ENCODE measurements around the gene LUC7L3.
"Not testable (repeated sequence)": the region's sequence is repeated elsewhere in the genome, so short reads cannot be mapped to it uniquely, and the experiment has no call there.

Gene LUC7L3

DNA sequence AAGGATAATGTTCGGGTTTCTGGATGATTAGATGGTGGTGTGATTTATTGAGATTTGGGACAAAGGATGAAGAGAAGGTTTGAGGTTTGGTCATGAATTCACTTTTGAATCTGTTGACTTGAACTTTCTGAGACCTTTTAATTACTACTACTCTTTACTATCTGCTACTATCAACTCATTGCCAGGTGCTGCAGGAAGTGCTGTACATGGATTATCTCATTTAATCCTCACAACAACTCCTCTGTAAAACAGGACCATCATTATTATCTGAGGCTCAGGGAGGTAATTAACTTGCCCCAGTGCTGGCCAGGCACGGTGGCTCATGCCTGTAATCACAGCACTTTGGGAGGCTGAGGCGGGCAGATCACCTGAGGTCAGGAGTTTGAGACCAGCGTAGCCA, 8.8 kb upstream of the LUC7L3 start:
- no peak for FAIRE-seq

DNA sequence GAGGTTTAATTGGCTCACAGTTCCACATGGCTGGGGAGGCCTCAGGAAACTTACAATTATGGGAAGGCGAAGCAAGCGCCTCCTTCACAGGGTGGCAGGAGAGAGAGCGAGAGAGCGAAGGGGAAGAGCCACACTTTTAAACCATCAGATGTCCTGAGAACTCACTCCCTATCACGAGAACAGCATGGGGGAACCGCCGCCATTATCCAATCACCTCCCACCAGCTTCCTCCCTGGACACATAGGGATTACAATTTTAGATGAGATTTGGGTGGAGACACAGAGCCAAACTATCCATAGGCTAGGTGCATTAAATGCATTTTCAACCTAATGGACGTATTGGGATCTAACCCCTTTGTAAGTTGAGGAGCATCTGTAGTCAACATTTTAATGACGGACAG, 6.8 kb upstream of the LUC7L3 start:
- FAIRE-seq = no peak

DNA sequence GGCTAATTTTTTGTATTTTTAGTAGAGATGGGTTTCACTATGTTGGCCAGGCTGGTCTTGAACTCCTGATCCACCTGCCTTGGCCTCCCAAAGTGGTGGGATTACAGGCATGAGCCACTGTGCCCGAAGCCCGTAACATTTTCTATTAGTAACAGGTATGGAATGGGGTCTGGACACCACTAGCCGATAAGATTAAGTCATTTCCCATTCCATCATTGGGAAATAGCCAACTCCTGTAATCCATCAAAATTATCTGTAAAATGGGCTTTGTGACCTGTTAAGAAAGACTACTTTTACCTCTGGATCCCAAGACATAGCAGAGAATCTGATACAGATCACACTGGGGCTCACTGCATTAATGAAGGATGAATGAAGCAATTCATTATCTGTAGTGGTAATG, 3.9 kb upstream of the LUC7L3 start:
- FAIRE-seq = no peak

DNA sequence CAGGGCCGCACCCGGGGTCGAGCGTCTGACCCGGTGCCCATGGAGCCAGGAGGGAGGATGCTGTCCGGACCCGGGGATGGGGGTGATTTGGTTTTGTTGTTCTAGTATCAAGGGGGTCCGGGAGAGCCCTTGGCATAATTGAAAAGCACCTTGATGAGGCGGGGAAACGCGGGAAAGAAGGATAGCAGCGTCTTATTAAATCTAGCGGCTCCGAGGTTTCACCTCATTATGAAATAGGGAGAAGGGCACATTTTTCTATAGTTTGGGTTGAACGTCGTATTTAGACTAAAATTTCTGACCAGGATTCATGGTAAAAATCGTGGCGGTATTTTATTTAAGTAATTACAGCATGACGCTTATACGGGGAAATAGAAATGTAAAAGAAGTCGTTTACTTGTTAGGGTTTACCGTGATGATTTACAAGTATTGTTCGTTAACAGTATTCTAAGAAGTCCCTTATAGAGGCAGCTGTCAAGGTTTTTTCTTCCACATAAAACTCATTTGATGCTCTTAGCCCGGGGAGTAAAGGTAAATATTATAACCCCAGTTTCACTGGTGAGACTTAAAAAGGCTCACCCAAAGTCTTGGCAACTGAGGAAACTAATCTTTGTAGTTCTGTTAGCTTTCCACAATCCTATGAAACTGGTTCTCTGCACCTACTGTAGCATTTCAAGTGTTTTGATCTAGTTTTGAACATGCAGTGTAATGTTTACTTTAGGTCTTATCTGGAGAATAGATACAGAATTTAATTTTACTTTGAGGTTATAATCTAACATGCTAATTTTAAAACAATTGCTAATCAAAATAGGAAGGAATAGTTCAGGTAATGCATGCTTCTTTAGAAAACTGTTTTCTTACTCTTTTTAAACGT, 756 bp downstream of the LUC7L3 start:
- FAIRE-seq = no peak

DNA sequence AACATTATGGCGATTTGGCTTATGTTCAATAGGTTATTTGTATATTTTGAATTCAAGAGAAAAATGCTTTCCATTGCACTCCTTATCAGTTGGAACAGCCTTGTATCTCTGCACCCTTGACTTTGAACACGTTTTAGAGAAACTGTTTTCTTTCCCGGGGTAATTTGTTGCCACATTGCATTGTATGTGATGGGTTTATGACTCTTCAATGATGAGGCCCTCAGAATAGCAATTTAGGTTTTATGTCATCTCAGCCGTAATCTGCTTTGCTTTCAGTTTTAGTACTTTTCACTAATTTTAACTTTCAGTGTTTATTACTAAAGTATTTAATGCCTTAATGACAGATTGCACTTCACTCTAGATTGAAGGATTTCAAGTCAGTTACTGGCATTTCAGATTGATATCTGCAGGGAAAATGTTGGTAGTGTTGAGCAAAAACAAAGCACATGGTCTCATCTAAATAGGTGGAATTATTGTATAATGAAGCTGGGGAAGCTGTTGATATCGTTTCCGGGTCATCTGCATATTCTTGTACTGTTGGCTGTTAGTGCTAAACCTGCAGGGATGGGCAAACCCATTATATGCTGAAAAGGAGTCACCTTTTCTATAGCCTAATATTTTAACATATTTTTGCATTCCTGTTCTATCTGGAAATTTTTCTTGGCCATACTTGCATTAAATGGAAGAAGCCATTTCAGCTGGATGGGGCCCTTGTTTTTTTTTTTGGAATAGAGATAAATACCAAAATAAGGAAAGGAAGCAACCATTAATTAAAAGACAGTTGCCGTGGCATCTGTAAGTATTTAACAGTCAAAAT, 2.0 kb downstream of the LUC7L3 start:
- no peak for FAIRE-seq

DNA sequence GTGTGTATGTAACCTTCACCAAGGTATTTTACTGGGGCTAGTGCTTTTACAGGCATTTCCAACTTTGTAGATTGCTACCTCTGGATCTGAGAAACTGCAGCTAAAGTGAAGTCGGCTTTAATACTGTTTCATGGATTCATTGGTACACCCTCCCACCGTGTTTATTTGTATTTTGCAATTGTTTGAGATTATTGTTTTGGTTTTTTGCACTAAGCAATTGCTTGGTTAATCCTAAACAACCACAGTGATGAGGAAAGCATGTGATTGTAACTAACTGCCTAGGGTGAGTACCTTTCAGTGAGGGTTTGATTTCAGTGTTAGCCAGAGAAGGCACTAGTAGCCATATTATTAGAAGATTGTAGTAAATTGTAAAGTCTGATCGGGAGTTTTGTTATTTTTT, 3.3 kb downstream of the LUC7L3 start:
- no peak for FAIRE-seq

DNA sequence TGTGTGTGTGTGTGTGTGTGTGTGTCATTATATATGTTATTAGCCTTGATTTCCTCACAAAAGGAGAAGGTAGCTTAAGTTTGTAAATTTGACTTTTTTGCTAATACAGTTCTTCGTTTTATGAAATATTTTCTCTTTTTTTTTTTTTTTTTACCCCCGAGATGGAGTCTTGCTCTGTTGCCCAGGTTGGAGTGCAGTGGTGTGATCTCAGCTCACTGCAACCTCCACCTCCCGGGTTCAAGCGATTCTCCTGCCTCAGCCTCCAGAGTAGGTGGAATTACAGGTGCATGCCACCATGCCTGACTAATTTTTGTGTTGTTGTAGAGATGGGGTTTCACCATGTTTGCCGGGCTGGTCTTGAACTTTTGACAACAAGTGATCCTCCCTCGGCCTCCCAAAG, 5.2 kb downstream of the LUC7L3 start:
- not testable (repeated sequence) for FAIRE-seq

DNA sequence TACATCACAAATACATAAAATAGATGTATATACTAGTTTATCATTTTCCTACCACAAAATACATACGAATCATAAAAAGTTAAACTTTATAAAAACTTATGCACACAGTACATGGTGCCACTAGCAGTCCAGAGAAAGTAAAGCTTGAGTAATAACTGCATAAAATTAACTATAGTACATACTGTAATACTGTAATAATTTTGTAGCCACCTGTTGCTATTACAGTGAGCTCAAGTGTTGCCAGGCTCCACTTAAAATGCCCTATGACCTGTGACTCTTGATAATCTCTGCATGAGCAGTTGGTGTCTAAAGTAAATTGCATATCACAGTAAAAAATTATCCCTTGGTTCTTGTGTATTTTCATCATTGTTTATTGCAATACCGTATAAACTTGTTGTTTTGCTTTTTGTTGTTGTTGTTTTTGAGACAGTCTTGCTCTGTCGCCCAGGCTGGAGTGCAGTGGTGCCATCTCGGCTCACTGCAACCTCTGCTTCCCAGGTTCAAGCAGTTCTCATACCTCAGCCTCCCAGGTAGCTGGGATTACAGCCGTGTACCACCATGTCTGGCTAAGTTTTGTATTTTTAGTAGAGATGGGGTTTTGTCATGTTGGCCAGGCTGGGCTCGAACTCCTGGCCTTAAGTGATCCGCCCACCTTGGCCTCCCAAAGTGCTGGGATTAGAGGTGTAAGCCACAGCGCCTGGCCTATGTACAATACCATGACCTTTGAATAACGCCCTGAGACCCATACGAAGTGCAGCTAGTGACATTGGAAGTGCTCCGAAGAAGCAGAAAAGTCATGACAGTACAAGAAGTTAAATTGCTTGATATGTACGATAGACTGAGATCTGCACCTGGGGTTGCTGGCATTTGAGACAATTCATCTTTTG, 6.6 kb downstream of the LUC7L3 start:
- no peak for FAIRE-seq

DNA sequence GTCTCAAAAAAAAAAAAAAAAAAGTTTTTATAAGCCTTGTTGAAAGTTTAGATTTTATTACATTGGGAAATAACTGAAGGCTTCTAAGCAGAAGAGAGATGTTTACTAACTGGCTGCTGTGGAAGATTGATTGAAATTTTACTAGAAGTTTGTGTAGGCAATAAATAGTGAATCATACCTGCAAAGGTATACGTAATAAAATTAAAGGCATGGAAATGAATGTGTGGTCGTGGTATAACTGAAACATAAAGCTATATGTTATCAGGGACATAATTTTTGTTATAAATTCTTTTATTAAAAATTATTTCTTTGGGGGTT, 8.7 kb downstream of the LUC7L3 start:
- no peak for FAIRE-seq

DNA sequence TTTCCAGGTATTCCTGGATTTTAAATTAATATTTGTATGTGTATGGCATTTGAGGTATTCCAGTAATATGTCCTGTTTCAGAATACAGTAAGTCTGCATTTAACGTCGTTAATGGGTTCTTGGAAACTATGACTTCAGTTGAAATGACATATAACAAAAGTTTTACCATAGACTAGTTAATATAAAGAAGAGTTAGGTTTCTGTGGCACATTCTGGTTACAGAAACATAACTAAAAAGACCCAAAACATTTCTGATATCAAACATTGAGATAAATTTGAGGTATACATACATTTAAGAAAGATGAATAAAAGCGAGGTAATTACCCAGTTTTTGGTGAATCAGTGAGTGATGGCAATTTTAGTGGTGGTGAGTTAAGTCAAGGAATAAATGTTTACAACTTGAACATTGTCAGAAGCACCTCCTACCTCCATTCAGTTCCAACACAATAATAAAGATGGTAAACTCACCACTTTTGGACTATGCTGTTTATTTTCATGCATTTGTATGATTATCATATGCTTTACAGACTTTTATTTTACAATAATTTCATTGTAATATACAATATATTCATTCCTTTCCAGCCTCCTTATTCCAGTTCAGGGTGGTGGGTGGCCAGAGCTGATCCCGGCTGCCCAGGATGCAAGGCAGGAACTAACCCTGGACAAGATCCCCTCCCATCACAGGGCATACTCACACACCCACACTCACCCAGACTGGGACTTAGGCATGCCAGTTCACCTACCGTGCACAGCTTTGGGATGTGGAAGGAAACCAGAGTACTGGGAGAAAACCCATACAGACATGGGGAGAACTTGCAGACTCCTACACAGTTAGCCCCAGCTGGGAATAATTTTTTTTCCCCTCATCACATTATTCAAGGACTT, 9.7 kb downstream of the LUC7L3 start:
- FAIRE-seq = no peak

DNA sequence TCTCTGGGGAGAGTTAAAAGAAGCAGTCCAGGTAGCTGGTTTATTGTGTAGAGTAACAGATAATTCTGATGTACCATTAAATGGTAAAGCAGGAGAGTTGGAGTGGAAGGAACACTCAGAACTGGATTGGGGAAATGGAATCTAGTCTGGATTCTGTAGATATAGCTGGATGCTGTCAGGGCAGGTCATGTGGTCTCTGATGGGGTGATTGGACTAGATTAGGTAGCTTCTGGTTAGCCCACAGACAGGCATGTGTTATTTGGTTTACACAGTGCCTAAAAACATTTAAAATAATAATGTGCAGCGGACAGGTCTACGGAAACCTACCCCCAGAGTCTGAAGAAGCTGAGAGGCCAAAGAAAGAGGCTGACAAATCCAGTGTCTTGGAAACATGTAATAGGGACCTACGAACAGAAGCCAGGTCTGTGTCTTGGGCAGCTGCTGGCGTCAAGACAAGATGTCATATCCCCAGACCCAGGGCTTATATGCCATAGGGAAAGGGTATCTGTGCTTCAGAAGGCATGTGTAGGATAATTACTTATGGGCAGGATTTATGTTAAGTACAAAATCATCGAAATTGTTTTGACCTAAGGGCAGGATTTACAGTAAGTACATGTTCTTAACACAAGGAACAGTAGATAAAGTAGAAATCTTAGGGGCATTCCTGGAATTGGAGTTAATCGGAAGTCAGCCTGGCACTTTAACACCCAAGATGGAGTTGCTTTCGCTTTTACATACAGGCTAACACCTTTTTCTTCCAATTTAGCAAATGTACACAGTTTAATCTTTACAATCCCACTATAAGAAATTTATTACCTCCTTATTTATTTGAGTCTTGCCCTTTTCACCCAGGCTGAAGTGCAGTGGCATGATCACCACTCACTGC, 12.4 kb downstream of the LUC7L3 start:
- no peak for FAIRE-seq

DNA sequence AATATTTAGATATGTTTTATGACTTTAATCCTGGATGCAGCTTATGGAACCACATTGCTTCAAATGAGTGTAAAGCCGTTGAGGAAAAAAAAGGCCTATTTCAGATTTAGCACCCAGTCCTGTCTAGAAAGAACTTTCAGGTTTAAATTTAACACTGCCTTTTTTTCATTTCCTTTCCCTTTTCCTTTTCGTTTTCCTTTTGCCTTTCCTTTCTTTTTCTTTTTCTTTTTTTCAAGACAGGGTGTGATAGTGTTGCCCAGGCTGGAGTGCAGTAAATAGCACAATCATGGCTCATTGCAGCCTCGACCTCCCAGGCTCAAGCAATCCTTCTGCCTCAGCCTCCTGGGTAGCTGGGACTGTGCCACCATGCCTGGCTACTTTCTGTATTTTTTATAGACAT, 15.9 kb downstream of the LUC7L3 start:
- FAIRE-seq = no peak

DNA sequence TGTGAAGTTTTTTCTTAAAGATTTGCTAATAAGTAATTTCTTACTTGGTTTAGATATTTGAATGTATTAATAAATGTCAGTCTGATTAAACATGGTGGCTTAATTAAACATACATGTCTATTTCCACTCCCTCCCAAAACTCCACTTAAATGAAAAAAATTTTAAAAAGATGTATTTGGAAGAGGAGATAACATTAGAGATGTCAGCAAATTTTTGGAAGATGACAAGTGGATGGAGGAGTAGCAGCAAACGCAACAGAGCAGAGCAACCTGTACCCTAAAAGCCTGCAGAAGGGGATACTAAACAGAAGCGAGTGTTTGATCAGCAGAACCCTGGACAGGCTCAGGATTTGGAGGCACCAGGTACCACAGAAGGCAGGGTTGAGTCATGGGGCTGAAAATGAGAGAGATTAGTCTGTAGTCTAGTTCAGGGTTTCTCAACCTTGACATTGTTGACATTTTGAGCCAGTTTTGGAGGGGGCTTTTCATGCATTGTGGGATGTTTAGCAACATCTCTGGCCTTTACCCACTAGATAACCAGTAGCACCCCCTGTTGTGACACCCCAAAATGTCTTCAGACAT, 17.8 kb downstream of the LUC7L3 start:
- no peak for FAIRE-seq

DNA sequence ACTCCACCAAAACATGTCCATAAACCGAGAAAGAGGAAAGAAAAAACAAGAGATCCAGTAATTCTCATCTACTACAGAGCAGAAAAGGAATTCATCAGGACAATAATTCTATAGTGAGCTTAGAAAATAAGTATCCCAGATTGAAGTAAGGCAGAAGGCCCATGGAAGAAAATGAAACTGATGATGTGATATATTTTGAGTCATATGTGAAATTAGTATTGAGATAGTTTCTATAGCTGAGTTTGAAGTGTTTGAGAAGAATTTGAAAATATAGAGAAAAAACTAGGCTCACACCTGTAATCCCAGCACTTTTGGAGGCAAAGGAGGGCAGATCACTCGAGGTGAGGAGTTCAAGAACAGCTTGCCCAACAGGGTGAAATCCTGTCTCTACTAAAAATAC, 19.7 kb downstream of the LUC7L3 start:
- FAIRE-seq = no peak

DNA sequence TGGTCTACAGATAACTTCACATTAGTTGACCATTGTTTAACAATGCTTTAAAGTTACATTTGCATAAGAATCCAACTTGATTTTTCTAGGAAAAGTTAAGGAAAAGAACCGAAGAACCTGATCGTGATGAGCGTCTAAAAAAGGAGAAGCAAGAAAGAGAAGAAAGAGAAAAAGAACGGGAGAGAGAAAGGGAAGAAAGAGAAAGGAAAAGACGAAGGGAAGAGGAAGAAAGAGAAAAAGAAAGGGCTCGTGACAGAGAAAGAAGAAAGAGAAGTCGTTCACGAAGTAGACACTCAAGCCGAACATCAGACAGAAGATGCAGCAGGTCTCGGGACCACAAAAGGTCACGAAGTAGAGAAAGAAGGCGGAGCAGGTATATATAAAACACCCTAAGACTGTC, 26.2 kb downstream of the LUC7L3 start:
- no peak for FAIRE-seq

DNA sequence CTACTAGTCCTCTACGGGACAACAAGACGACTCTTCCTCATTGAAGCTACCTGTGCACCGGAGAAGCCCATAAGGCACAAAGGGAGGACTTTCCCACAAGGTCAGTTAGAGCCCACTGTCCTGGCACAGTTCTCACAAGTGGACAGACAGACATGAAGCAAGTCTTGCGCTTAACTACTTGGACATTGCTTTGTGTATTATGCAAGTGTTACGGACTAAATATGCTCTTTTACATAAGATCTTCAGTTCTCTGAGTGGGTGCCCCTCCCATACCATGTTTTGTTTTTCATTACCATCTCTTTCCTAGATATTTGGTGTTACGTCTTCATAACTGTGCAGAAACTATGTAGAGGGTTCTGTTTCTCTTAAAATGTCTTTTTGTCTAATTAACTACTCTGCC, 29.8 kb downstream of the LUC7L3 start:
- FAIRE-seq = no peak

DNA sequence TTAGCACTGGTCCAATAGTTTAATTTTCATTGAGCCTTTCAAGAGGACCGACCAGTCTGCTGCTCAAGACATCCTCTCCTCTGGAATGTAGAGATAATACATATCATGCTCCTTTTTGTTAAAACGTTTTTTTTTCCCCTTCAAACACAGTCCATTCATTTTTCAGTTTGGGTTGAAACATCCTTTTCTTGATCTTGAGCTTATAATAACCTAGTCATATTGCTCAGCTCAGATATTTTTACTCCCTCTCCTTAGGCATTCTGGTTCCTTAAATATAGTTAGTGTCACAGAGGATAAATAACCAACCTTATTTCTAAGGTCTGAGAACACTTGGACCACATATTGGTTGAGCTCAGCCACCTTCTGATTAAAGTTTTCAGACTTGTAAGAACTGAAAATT, 35.1 kb downstream of the LUC7L3 start:
- no peak for FAIRE-seq

DNA sequence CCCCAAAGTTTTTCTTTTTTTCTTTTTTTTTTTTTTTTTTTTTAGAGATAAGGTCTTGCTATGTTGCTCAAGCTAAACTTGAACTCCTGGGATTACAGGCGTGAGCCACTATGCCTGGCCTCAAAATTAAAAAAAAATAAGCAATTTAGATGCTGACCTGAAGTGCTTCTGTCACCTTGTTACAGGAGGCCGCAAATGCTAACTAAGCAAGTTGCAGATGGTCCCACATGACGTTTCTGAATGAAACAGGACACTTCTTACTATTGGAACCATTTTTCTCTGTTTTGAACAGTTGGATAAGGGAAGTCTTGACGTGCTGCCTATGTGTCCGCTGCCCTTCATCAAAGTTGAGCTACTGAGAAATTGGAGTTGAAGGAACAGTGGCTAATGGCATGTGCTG, 39.1 kb downstream of the LUC7L3 start:
- FAIRE-seq = no peak

DNA sequence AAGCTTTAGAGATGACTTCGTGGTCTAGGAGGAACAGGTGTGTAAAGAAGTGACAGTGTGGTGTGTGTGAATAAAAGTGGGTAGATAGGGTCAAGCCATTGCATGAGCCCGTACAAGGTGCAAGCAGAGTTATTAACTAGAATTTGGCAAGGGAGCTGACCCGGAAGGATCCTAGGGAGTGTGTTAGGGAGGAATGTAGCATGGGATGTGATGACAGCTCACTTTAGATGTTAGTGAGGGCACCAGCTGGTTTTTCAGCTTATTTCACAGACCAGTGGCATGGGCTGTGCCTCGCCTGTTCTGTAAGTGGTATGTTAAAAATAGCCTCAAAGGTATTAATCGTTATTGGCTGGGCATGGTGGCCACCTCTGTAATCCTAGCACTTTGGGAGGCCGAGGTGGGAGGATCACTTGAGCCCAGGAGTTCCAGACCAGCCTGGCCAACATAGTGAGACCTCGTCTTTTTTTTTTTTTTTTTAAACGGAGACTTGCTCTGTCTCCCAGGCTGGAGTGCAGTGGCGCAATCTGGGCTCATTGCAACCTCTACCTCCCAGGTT, 39.7 kb downstream of the LUC7L3 start:
- no peak for FAIRE-seq

DNA sequence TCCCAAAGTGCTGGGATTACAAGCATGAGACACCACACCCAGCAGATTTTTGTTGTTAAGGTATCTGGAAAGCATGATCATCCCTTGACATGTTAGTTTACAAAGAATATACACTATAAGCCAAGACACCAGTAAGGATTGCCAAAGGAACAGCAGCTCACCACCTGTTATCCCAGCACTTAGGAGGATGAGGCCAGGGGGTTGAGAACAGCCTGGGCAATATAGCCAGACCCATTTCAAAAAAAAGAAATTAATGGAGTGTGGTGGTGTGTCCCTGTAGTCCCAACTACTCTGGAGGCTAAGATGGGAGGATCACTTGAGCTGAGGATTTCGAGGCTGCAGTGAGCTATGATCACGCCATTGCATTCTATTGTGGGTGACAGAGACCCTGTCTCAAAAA, 42.8 kb downstream of the LUC7L3 start:
- FAIRE-seq = no peak

All from endometrium (tissue), 2 donors.